GM12878 (cell line): Measurements from ENCODE around the gene HCFC1R1. TPM values are rescaled to one million over a fixed set of nuclear protein-coding genes. Genes with fewer than 3 reads are reported as not detected.

Experiments used
- HCFC1 ChIP-seq: fragments of 150-350 bp; IDR thresholded peaks from 2 replicates; pipeline ENCODE4 v1.6.1; 2014; ENCODE audit warnings: low read length
- IRF5 ChIP-seq: fragments of 450-650 bp; IDR thresholded peaks from 2 replicates; pipeline ENCODE4 v1.6.1; 2017; ENCODE audit warnings: borderline replicate concordance
- NR2C2 ChIP-seq: IDR thresholded peaks from 2 replicates; pipeline ENCODE4 v1.6.1; 2011; ENCODE audit warnings: borderline replicate concordance, low read depth; ENCODE audit not compliant: control insufficient read depth, insufficient read length
- PAX5 ChIP-seq: IDR thresholded peaks from 2 replicates; pipeline ENCODE4 v1.6.1; 2011; ENCODE audit warnings: low read depth, low read length, borderline replicate concordance
- PML ChIP-seq: IDR thresholded peaks from 2 replicates; pipeline ENCODE4 v1.6.1; 2012; ENCODE audit warnings: low read length, inconsistent platforms
- RFX5 ChIP-seq: IDR thresholded peaks from 2 replicates; pipeline ENCODE4 v1.6.1; 2011; ENCODE audit warnings: low read depth, low read length, improper control_type of control experiment
- SMAD5 ChIP-seq: IDR thresholded peaks from 2 replicates; pipeline ENCODE4 v1.6.1; 2016; ENCODE audit warnings: antibody characterized with exemption, low read depth
- SUZ12 ChIP-seq: fragments of 200-600 bp; sonication (generic); IDR thresholded peaks from one replicate; pipeline ENCODE4 v1.6.1; 2018; ENCODE audit warnings: antibody characterized with exemption, mild to moderate bottlenecking; ENCODE audit not compliant: unreplicated experiment
- YBX1 ChIP-seq: fragments of 450-650 bp; IDR thresholded peaks from 2 replicates; pipeline ENCODE4 v1.6.1; 2016; ENCODE audit warnings: antibody characterized with exemption
- ZBTB33 ChIP-seq: fragments of 450-650 bp; IDR thresholded peaks from 2 replicates; pipeline ENCODE4 v1.6.1; 2017; ENCODE audit warnings: mild to moderate bottlenecking
- ZNF622 ChIP-seq: fragments of 450-650 bp; IDR thresholded peaks from 2 replicates; pipeline ENCODE4 v1.6.1; 2017; ENCODE audit warnings: mild to moderate bottlenecking, inconsistent platforms
- polyA plus RNA-seq, 11 experiments: library from polyadenylated mRNA; depleted of rRNA in 4 of 11; unstranded in 6 of 11; stranded (reverse) in 5 of 11; fragments of >200 nt; fragmentation: Nextera tagmentation in 4 of 11; fragmentation: Illumina TruSeq in 1 of 11; extraction: Ambion mirVana in 4 of 11; extraction: Trizol in 1 of 11; gene quantifications; 1 replicate in 1 of 11; 2 replicates in 10 of 11; pipeline versions ENCODE4 v1.2.1 to v1.2.3, GENCODE V29; 2011 to 2016; ENCODE audit warnings: inconsistent platforms in 2 of 11, missing spikeins in 2 of 11, low read depth in 1 of 11
- total RNA-seq, 4 experiments: library from RNA; depleted of rRNA in 3 of 4; stranded (reverse); fragments of >200 nt in 3 of 4; fragmentation: Illumina TruSeq in 1 of 4; extraction: Trizol in 1 of 4; gene quantifications; 2 replicates each; pipeline versions ENCODE4 v1.2.1 to v1.2.3, GENCODE V29; 2013 to 2021
- TF ChIP-seq, protein P1 (sequence below): fragments of 450-650 bp; IDR thresholded peaks from 2 replicates; pipeline ENCODE4 v1.6.1; 2016; ENCODE audit warnings: mild to moderate bottlenecking

The HCFC1R1 gene
- total and polyA plus RNA-seq, 10 of the 15 experiments (the other 5 are each of a cell fraction or from before 2014, with no cell fraction given): 2.8 to 42.5 (median 20.4) TPM

GRCh38 chr16:3015865-3016521 lies 7.7 kb downstream of the HCFC1R1 start (continued):
- TF ChIP-seq IRF5: no peak
- no peak for TF ChIP-seq NR2C2
- TF ChIP-seq, protein P1, sequence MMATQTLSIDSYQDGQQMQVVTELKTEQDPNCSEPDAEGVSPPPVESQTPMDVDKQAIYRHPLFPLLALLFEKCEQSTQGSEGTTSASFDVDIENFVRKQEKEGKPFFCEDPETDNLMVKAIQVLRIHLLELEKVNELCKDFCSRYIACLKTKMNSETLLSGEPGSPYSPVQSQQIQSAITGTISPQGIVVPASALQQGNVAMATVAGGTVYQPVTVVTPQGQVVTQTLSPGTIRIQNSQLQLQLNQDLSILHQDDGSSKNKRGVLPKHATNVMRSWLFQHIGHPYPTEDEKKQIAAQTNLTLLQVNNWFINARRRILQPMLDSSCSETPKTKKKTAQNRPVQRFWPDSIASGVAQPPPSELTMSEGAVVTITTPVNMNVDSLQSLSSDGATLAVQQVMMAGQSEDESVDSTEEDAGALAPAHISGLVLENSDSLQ: no peak
- no peak for TF ChIP-seq PAX5
- no peak for TF ChIP-seq PML
- TF ChIP-seq ZNF622: no peak
- TF ChIP-seq HCFC1: no peak
- TF ChIP-seq RFX5: no peak
- no peak for TF ChIP-seq YBX1
- no peak for TF ChIP-seq SMAD5
- no peak for TF ChIP-seq ZBTB33
- no peak for TF ChIP-seq SUZ12
